WTC11 (cell line): ENCODE results near the gene TLK1.

ENCODE experiments used
- CREM ChIP-seq: sonication (generic); formaldehyde crosslinking; IDR thresholded peaks from 2 replicates; pipeline ENCODE4 v1.8.1; 2022; ENCODE audit warnings: mild to moderate bottlenecking, missing genetic modification reagents, moderate library complexity
- CTCF ChIP-seq: fragments of 200-600 bp; IDR thresholded peaks from 2 replicates; pipeline ENCODE4 v1.8.0; 2022; ENCODE audit warnings: antibody characterized with exemption
- E2F5 ChIP-seq: sonication (generic); formaldehyde crosslinking; IDR thresholded peaks from 2 replicates; pipeline ENCODE4 v1.8.1; 2022; ENCODE audit warnings: mild to moderate bottlenecking, moderate library complexity, missing genetic modification reagents
- FOXP1 ChIP-seq: sonication (generic); formaldehyde crosslinking; IDR thresholded peaks from 2 replicates; pipeline ENCODE4 v1.8.0; 2022; ENCODE audit warnings: missing genetic modification reagents, mild to moderate bottlenecking, moderate library complexity, borderline replicate concordance
- KAT7 ChIP-seq: sonication (generic); formaldehyde crosslinking; IDR thresholded peaks from 2 replicates; pipeline ENCODE4 v1.8.1; 2023; ENCODE audit warnings: missing genetic modification reagents, mild to moderate bottlenecking, borderline replicate concordance
- SP1 ChIP-seq: sonication (generic); formaldehyde crosslinking; conservative IDR thresholded peaks from 2 replicates; pipeline ENCODE4 v1.8.1; 2022; ENCODE audit warnings: missing genetic modification reagents
- TEAD4 ChIP-seq: sonication (generic); formaldehyde crosslinking; IDR thresholded peaks from 2 replicates; pipeline ENCODE4 v1.8.0; 2022; ENCODE audit warnings: mild to moderate bottlenecking, missing genetic modification reagents
- TF ChIP-seq, protein P1 (sequence below): sonication (generic); formaldehyde crosslinking; IDR thresholded peaks from 2 replicates; pipeline ENCODE4 v1.8.0; 2023; ENCODE audit warnings: mild to moderate bottlenecking, missing genetic modification reagents
- TF ChIP-seq, protein P2 (sequence below): sonication (generic); formaldehyde crosslinking; IDR thresholded peaks from 2 replicates; pipeline ENCODE4 v1.8.0; 2022; ENCODE audit warnings: mild to moderate bottlenecking, missing genetic modification reagents
- TF ChIP-seq, protein P3 (sequence below): sonication (generic); formaldehyde crosslinking; IDR thresholded peaks from 2 replicates; pipeline ENCODE4 v1.8.1; 2023; ENCODE audit warnings: mild to moderate bottlenecking, missing genetic modification reagents, moderate library complexity

- TF ChIP-seq CTCF (no peak), CREM (CRISPR knock-in tag) (no peak), FOXP1 (CRISPR knock-in tag) (no peak), E2F5 (CRISPR knock-in tag) (no peak), TEAD4 (CRISPR knock-in tag) (no peak), KAT7 (CRISPR knock-in tag) (no peak), SP1 (CRISPR knock-in tag) (no peak)
- TF ChIP-seq, protein P1, sequence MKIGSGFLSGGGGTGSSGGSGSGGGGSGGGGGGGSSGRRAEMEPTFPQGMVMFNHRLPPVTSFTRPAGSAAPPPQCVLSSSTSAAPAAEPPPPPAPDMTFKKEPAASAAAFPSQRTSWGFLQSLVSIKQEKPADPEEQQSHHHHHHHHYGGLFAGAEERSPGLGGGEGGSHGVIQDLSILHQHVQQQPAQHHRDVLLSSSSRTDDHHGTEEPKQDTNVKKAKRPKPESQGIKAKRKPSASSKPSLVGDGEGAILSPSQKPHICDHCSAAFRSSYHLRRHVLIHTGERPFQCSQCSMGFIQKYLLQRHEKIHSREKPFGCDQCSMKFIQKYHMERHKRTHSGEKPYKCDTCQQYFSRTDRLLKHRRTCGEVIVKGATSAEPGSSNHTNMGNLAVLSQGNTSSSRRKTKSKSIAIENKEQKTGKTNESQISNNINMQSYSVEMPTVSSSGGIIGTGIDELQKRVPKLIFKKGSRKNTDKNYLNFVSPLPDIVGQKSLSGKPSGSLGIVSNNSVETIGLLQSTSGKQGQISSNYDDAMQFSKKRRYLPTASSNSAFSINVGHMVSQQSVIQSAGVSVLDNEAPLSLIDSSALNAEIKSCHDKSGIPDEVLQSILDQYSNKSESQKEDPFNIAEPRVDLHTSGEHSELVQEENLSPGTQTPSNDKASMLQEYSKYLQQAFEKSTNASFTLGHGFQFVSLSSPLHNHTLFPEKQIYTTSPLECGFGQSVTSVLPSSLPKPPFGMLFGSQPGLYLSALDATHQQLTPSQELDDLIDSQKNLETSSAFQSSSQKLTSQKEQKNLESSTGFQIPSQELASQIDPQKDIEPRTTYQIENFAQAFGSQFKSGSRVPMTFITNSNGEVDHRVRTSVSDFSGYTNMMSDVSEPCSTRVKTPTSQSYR (CRISPR knock-in tag): no peak
- TF ChIP-seq, protein P2, sequence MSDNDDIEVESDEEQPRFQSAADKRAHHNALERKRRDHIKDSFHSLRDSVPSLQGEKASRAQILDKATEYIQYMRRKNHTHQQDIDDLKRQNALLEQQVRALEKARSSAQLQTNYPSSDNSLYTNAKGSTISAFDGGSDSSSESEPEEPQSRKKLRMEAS (CRISPR knock-in tag): no peak
- TF ChIP-seq, protein P3, sequence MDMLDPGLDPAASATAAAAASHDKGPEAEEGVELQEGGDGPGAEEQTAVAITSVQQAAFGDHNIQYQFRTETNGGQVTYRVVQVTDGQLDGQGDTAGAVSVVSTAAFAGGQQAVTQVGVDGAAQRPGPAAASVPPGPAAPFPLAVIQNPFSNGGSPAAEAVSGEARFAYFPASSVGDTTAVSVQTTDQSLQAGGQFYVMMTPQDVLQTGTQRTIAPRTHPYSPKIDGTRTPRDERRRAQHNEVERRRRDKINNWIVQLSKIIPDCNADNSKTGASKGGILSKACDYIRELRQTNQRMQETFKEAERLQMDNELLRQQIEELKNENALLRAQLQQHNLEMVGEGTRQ: no peak
These were observed 206.8 kb downstream of the TLK1 start for GRCh38 chr2:170953941-170954340.
